Stimulated activated CD8-positive, alpha-beta memory T cell treated with anti-CD3 and anti-CD28 coated beads, Interleukin-2, amount 100 ng/mL, for 48 hours (primary cell): ENCODE measurements around the gene NELFB.

Source experiments
- DNase-seq, 2 donors: peaks; one replicate each; pipeline ENCODE4 v3.0.0-alpha.2; 2020; ENCODE audit warnings: low read depth in 2 of 2

The NELFB gene

DNA sequence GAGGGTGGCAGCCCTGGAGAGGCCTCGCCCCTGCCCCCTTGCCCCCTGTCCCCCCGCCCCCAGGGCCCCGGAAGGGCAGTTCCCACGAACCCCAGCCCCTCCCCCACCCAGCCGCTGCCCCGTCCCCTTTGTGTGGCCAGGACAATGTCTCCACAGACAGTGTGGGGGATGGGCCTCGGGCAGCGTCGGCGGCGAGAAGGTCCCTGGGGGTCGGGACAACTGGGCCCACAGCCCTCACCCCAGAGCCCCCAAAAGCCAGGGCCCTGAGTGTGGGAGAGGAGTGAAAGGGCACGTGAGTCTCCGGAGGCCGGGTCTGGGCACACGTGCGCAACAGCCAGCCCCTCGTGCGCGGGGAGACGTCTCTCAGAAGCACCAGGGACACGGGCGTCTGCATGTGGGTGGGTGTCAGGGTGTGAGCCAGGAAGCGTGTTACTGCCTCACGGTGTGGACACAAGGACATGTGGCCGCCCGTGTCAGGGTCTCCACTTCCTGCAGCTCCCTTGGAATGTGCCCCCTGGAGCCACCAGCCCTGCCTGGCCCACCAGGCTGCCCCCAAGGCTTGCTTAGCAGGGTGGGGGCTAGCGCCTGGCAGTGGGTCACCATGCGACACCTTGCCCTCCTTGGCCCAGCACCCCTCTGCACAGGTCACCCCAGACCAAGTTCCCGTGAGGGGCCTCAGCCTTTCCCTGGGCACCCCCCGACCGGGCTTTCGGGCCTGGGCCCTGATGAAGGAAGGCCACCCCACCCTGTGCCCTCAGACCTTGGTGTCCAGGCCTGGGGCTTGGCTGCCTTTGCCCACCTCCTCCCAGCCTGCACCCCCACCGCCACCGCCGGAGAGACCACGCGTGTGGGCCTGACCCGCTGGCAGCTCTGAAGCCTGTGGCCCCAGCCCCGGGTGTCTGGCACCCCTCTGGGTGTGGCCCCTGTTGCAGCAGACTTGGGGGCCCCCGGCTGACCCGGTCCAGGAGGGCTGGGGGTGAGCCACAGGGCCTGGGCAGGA lies 59.7 kb downstream of the NELFB start:
- no peak for DNase-seq

- DNase-seq = no peak
These were observed 60.5 kb downstream of the NELFB start for GRCh38 chr9:137315581-137316011.

DNA sequence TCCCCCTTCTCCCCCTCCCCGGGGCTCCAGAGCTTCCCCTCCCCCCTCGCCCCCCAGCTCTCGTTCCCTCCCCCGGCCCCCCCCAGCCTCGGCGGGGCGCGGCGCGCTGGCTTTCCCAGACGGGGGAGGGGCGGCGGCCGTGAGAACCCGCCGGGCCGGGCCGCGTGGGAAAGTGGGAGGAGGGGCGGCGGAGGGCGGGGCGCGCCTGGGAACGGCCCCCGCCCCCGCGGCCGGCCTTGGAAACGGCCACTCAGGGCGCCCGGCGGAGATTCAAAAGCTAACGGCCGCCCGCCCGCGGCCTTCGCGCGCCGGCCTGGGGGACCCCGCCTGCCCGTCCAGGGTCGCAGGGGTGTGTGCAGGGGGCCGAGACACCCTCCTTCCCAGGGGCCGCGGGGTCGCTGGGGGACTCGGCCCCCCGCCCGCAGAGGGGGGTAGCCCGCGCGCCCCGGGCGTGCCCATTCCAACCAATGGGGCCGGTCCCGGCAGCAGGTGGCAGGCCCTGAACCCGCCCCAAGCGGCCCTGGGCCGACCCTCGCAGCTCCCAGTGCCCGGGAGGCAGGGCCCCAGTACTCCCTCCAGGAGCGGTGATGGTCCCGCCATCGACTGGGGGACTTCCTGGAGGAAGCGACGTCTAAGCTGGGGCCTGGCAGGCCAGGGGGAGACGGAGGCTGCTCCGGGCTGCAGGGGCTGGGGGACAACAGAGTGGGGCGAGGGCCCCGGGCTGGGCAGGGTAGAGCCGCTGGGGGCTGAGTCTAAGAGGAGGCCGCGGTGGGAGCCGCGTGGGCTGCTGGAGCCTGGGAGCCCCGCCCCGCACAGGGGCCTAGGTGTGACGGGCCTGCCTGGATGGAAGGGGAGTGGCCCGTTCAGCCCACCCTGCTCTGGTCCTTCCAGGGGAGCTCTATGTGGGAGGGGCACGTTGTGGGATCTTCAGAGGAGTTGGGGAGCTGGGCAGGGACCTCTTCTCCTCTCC lies 61.2 kb downstream of the NELFB start:
- no peak for DNase-seq

DNA sequence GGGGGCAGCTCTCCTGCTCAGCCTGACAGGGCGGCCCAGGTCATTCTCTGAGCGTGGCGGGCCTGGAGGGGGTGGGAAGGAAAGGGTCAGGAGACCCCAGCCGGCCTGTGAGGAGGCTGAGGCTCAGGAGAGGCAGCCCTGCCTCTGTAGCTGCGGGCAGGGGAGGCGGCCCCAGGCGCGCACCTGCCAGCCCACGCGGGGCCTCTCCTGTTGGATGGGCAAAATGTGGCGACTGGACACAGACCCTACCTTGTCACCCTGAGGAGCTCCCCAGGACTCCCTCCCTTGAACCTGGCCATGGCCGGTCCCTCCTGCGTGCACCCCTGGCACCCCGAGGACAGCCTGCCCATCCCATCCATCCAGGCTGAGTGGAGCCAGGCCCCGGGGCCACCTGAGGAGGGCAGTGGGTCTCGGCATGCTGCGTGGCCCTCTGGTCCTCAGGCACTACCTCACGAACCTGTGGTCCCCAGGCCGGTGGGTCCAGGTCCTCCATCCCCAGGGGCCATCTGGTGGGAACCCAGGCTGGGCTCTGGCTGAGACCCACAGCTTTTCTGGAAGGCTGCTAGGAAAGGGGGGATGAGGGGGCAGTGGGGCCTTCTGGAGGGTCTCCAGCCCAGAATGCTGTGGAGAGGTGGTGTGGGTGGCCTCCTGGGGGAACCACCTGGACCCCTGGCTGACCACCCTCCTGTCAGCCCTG lies 62.0 kb downstream of the NELFB start:
- no peak for DNase-seq

GRCh38 chr9:137317718-137318511 lies 62.8 kb downstream of the NELFB start:
- no peak for DNase-seq

DNA sequence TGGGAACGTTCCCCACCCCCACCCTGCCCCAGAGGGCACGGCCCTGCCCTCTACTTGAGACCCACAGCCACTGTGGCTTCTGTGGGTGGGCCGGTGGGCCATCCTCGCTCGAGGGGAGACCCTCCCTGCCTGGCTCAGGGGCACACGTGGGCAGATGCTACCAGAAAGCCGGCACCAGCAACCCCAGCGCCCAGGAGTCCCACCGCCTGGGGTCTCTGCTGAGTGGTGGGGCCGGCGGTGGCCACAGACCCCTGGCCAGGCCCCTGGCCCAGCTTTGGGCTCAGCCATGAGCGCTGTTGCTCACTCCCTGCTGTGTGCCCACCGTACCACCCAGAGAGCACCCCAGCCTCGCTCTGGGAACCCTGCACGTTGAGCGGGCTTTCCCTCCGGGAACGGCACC lies 63.5 kb downstream of the NELFB start:
- no peak for DNase-seq

DNA sequence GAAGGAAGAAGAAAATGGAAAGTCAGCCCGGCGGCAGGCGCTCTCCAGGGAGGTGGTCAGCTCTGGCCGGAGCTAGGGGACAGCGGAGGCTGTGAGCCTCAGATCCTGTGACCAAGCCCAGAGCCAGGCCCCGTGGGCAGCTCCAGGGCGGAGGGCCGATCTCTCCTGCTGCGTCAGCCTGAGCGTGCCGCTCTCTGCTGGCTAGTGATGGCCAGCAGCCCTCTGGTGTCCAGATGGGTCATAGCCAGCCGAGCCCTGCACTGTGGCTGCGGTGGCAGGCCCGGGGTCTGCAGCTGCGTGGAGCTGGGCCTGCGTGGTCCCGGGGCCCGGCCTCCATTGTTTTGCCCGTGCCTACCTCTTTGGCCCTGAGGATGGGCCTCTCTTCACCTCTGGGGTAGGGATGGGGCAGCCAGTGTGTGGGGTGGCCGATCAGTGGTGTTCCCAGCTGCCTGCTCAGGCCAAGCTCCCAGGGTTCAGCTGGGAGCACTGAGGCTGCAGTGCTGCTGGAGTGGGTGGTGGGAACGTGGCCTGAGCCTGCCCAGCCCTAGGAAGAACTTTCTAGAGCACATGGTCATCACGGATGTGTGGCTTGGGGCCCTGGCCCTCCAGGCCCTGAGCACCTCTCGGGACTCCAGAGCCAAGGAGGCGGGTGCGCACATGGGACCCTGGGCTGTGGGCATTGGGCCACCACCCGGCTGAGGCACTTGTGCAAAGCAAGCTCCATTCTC lies 64.0 kb downstream of the NELFB start:
- DNase-seq = no peak

- no peak for DNase-seq
These were observed 64.8 kb downstream of the NELFB start for GRCh38 chr9:137319739-137320551.

DNA sequence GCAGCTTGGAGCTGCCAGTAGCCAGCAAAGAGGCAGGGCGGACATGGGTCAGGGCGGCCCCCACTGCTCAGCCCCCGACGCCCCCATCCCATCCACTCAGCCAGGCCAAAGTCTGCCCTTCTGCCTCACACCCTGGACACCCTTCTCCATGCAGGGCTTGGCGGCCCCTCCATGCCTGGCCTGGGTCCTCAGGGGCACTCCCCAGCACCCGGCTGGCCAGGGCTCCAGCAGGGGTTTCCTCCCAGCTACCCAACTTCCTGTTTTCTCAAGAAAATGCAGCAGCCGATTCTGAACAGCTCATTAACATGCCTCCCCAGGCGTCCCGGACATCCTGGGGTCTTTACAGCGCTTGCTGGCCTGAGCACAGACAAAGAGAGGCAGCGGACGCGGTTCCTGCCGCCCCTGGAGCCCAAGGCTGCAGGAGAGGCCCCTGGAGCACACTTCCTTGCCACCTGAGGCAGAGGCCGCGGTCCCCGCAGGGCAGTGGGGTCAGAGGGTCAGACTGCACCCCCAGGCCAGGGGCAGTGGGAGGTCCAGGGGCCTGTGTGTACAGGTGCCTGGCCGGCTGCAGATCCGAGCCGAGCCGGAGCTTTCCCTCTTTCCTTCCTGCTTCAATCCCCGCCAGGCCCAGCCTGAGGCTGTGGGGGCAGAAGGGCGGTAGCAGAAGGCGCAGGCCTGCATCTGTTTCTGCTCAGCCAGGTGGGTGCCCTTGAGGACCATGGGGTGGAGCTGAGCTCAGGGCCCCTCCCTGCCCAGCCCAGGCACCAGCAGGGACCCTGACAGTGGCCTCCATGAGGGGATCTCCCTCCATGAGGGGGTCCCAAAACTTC lies 65.6 kb downstream of the NELFB start:
- no peak for DNase-seq

- DNase-seq = no peak
These were observed 66.7 kb downstream of the NELFB start for GRCh38 chr9:137321726-137322361.
